HUES6 (cell line): ENCODE results near the gene ICE2.

Experiments
- H3K27ac ChIP-seq: 2 replicates; pipeline ENCODE4 v1.7.0; 2013; ENCODE audit warnings: low read depth, mild to moderate bottlenecking, low read length, inconsistent platforms
- H3K27me3 ChIP-seq: 2 replicates; pipeline ENCODE4 v1.6.1; 2013; ENCODE audit warnings: low read length; ENCODE audit not compliant: control insufficient read depth, insufficient read depth
- H3K36me3 ChIP-seq: 2 replicates; pipeline ENCODE4 v1.6.1; 2013; ENCODE audit warnings: low read length; ENCODE audit not compliant: control insufficient read depth, insufficient read depth
- H3K4me1 ChIP-seq: 2 replicates; pipeline ENCODE4 v1.6.1; 2013; ENCODE audit warnings: low read length; ENCODE audit not compliant: control insufficient read depth, insufficient read depth
- H3K4me3 ChIP-seq: 2 replicates; pipeline ENCODE4 v1.5.1; 2013; ENCODE audit warnings: low read depth, low read length
- H3K9ac ChIP-seq: one replicate; pipeline ENCODE4 v1.6.1; 2013; ENCODE audit warnings: mild to moderate bottlenecking, low read length
- H3K9me3 ChIP-seq: 2 replicates; pipeline ENCODE4 v1.6.1; 2013; ENCODE audit warnings: low read depth, low read length; ENCODE audit not compliant: control insufficient read depth, insufficient read depth

ICE2 gene

DNA sequence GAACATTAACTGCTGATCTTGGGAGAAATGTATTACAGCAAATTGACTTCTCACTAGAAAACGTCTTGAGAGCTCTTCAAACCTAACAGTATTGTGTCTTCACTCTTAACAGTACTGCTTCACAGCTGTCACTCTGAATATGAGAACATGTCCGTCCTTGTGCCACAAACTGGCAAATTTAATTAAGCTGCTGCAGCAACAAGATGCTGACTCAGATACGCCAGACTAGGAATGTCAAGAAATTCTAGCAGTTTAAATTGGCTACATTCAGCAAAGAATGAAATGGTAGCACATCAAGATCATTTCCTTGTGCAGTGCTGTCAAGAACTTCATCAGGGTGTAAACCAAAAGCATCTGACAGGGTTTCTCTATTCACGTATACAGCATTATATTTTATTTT, 7.6 kb downstream of the ICE2 start:
- H3K4me3 ChIP-seq = no peak overlapping the region

GRCh38 chr15:60469893-60470641, 8.9 kb downstream of the ICE2 start:
- no peak overlapping the region for H3K4me3 ChIP-seq
- no peak overlapping the region for H3K27ac ChIP-seq
- no peaks in the 10 kb centered on the region for H3K4me1 ChIP-seq
- H3K9me3 ChIP-seq = no peaks in the 10 kb centered on the region
- H3K36me3 ChIP-seq = peaks cover 73% of the 10 kb centered on the region
- no peaks in the 10 kb centered on the region for H3K27me3 ChIP-seq
- H3K9ac ChIP-seq = no peak overlapping the region

More for the DNA sequence above, 7.6 kb downstream of the ICE2 start:
- no peaks in the 10 kb centered on the region for H3K27me3 ChIP-seq
- peaks cover 71% of the 10 kb centered on the region for H3K36me3 ChIP-seq
- H3K4me1 ChIP-seq = no peaks in the 10 kb centered on the region
- no peak overlapping the region for H3K27ac ChIP-seq
- H3K9ac ChIP-seq = no peak overlapping the region
- H3K9me3 ChIP-seq = no peaks in the 10 kb centered on the region

DNA sequence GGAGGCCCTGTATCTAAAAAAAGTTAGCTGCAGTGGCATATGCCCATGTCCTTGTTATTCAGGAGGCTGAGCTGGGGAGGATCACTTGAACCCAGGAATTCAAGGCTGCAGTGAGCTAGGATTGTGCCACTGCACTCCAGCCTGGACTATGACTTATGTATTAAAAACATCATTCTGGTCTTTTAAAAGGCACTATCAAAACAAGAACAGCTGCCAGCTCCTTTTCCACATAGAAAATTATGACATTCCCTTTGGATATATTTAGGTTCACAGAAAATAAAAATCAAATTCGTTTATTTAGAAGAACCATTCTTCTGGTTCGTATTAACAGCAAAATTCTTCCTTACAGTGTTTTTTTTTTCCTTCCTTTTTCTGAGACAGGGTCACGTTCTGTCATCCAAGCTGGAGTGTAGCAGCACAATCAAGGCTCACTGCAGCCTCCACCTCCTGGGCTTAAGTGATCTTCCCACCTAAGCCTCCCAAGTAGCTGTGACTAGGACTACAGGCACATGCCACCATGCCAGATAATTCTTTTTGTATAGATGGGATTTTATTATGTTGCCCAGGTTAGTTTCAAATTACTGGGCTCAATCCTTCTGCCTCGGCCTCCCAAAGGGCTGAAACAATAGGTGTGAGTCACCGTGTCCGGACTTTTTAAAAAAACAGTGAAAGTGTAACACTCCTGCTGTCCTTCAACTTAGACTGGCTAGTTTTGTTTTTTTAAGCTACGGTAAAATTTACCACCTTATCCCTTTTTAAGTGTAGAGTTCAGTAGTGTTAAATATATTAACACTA, 13.9 kb downstream of the ICE2 start:
- H3K4me1 ChIP-seq = no peaks in the 10 kb centered on the region
- no peak overlapping the region for H3K27ac ChIP-seq
- H3K4me3 ChIP-seq = no peak overlapping the region
- no peaks in the 10 kb centered on the region for H3K27me3 ChIP-seq
- H3K9me3 ChIP-seq = no peaks in the 10 kb centered on the region
- peaks cover 80% of the 10 kb centered on the region for H3K36me3 ChIP-seq
- no peak overlapping the region for H3K9ac ChIP-seq

- Histone ChIP-seq H3K4me1 (no peaks in the 10 kb centered on the region), H3K36me3 (peaks cover 51% of the 10 kb centered on the region)
Observed at GRCh38 chr15:60462027-60462426, 16.9 kb downstream of the ICE2 start.

DNA sequence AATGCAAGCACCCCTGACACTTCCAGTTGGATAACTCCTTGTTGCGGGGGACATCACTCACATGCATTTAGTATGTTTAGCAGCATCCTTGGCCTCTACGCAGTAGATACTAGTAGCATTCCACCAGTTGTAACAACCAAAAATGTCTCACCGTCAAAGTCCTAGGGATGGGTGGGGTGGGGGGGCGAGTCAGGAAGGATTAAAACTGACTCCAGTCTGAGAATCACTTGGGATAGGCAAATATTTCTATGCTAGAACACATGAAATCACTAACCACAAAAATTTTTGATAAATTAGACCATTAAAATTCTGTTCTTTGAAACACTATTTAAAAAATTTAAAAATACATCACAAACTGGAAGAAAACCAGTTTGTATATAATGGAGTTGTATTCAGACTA, 18.0 kb downstream of the ICE2 start:
- H3K36me3 ChIP-seq = peaks cover 42% of the 10 kb centered on the region
- H3K9me3 ChIP-seq = no peaks in the 10 kb centered on the region
- no peaks in the 10 kb centered on the region for H3K27me3 ChIP-seq
- H3K27ac ChIP-seq = no peak overlapping the region
- H3K4me3 ChIP-seq = no peak overlapping the region
- H3K4me1 ChIP-seq = no peaks in the 10 kb centered on the region
- H3K9ac ChIP-seq = no peak overlapping the region

More at GRCh38 chr15:60462027-60462426, 16.9 kb downstream of the ICE2 start:
- Histone ChIP-seq H3K27me3 (no peaks in the 10 kb centered on the region), H3K27ac (no peak overlapping the region), H3K4me3 (no peak overlapping the region), H3K9ac (no peak overlapping the region), H3K9me3 (no peaks in the 10 kb centered on the region)

DNA sequence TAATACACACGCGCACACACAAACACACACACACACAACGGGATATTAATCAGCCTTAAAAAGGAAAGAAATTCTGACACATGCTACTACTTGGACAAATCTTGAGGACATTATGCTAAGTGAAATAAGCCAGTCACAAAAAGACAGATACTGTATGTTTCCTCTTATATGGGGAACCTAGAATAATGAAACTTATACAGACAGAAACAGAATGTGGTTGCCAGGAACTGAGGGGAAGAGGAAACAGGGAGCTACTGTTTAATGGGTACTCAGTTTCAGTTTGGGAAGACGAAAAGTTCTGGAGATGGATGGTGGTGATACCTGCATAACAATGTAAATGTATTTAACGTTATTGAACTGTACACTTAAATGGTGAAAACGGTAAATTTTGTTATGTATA, 20.2 kb downstream of the ICE2 start:
- H3K9ac ChIP-seq = no peak overlapping the region
- no peaks in the 10 kb centered on the region for H3K27me3 ChIP-seq
- no peaks in the 10 kb centered on the region for H3K9me3 ChIP-seq
- no peaks in the 10 kb centered on the region for H3K4me1 ChIP-seq
- H3K27ac ChIP-seq = no peak overlapping the region
- H3K36me3 ChIP-seq = peaks cover 45% of the 10 kb centered on the region
- no peak overlapping the region for H3K4me3 ChIP-seq

DNA sequence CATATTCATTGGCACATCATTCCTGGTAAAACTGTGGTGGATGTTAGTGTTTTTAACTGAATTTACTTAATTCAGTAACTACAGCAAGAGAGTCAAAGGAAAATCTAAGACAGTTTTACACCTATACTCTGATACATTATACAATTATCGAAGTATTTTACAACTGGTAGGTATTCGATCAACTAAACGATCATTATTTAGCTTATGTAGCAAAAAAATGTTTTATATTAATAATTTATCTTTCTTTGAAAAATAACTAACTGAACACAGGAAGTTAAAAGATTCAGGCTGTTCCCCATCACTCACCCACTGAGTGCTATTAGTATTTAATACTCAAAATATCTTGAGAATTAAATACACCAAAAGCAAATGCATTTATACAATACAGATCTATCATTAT, 21.0 kb downstream of the ICE2 start:
- Histone ChIP-seq H3K9ac (no peak overlapping the region), H3K4me1 (no peaks in the 10 kb centered on the region), H3K4me3 (no peak overlapping the region), H3K36me3 (peaks cover 48% of the 10 kb centered on the region), H3K9me3 (no peaks in the 10 kb centered on the region), H3K27ac (no peak overlapping the region), H3K27me3 (no peaks in the 10 kb centered on the region)

GRCh38 chr15:60454824-60455223, 24.1 kb downstream of the ICE2 start:
- Histone ChIP-seq H3K9me3 (no peaks in the 10 kb centered on the region), H3K27ac (no peak overlapping the region), H3K4me3 (no peak overlapping the region), H3K9ac (no peak overlapping the region), H3K36me3 (peaks cover 49% of the 10 kb centered on the region), H3K27me3 (no peaks in the 10 kb centered on the region), H3K4me1 (no peaks in the 10 kb centered on the region)

GRCh38 chr15:60448668-60449360, 30.1 kb downstream of the ICE2 start:
- Histone ChIP-seq H3K4me3 (no peak overlapping the region), H3K36me3 (peaks cover 64% of the 10 kb centered on the region), H3K9me3 (no peaks in the 10 kb centered on the region), H3K27me3 (no peaks in the 10 kb centered on the region), H3K27ac (no peak overlapping the region), H3K9ac (no peak overlapping the region), H3K4me1 (no peaks in the 10 kb centered on the region)

GRCh38 chr15:60444289-60444912, 34.5 kb downstream of the ICE2 start:
- Histone ChIP-seq H3K4me1 (no peaks in the 10 kb centered on the region), H3K9ac (no peak overlapping the region), H3K4me3 (no peak overlapping the region), H3K27ac (no peak overlapping the region), H3K9me3 (no peaks in the 10 kb centered on the region), H3K27me3 (no peaks in the 10 kb centered on the region), H3K36me3 (peaks cover 51% of the 10 kb centered on the region)
